HG03469 (cell line): Measurements from ENCODE around the gene TFB1M.
"Not testable (repeated sequence)": the region's sequence is repeated elsewhere in the genome, so short reads cannot be mapped to it uniquely, and the experiment has no call there.

Experiments
- ATAC-seq: cut with Tn5 transposase; IDR thresholded peaks from one replicate; pipeline ENCODE4 v1.9.1; 2021; ENCODE audit warnings: mild to moderate bottlenecking, moderate library complexity, moderate number of reproducible peaks; ENCODE audit not compliant: unreplicated experiment

The TFB1M gene

DNA sequence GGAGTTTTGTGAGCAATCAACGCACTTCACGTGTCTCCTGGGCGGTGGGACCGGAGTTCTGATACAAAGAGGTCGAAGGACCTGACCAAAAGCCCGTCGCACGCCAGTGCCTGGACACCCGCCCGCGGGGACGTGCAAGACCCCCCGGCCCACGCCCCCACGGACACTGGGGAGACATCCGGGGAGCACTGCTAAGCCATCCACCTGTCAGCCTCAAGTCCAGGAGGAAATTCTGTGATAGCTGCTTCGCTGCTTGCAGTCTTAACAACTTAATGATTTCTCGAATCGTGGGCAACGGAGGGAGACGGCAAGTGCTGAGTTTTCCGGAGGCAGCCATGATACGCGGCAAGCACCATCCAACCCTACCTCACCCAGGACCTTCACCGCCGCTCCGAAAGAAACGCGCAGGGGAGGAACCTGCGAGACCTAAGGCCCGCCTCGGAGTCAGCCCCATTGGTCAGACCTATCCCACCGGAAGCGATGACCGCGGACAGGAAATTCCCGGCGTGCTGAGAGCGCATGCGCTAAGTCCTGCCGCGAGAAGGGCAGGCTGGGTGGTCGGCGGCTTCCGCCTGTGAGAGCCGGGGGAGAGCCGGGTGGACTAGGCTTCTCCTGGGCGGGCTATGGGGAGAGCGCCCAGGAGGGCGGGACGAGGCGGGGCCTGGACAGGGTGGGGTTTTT lies at the start of gene TFB1M:
Gene TFB1M (minus strand): TSS at position 393 of the 681 bp plus-strand sequence. CDS start 56 bp downstream, at position 337.
- peak; percentile 89 for ATAC-seq

DNA sequence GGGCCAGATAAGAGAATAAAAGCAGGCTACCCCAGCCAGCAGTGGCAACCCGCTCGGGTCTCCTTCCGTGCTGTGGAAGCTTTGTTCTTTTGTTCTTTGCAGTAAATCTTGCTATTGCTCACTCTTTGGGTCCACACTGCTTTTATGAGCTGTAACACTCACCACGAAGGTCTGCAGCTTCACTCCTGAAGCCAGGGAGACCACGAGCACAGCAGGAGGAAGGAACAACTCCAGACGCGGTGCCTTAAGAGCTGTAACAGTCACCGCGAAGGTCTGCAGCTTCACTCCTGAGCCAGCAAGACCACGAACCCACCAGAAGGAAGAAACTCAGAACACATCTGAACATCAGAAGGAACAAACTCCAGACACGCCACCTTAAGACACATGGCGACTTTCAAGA lies 49.7 kb upstream of the TFB1M start:
- ATAC-seq, result not testable (repeated sequence)

- not testable (repeated sequence) for ATAC-seq
These were observed 48.8 kb upstream of the TFB1M start for GRCh38 chr6:155362968-155363632.

- ATAC-seq, result no peak
These were observed 39.9 kb upstream of the TFB1M start for GRCh38 chr6:155354167-155354566.

- no peak for ATAC-seq
These were observed 38.5 kb upstream of the TFB1M start for GRCh38 chr6:155352811-155353210.

- no peak for ATAC-seq
These were observed 37.8 kb upstream of the TFB1M start for GRCh38 chr6:155352130-155352420.

- peak; percentile 93 for ATAC-seq
These were observed 37.2 kb upstream of the TFB1M start for GRCh38 chr6:155351273-155352129.

GRCh38 chr6:155349956-155350355 lies 35.7 kb upstream of the TFB1M start:
- ATAC-seq, result no peak

- ATAC-seq, result no peak
These were observed 34.8 kb upstream of the TFB1M start for GRCh38 chr6:155349129-155349528.

- no peak for ATAC-seq
These were observed 33.5 kb upstream of the TFB1M start for GRCh38 chr6:155347800-155348199.

GRCh38 chr6:155346957-155347356 lies 32.7 kb upstream of the TFB1M start:
- no peak for ATAC-seq

GRCh38 chr6:155344341-155345006 lies 30.2 kb upstream of the TFB1M start:
- ATAC-seq, result no peak

DNA sequence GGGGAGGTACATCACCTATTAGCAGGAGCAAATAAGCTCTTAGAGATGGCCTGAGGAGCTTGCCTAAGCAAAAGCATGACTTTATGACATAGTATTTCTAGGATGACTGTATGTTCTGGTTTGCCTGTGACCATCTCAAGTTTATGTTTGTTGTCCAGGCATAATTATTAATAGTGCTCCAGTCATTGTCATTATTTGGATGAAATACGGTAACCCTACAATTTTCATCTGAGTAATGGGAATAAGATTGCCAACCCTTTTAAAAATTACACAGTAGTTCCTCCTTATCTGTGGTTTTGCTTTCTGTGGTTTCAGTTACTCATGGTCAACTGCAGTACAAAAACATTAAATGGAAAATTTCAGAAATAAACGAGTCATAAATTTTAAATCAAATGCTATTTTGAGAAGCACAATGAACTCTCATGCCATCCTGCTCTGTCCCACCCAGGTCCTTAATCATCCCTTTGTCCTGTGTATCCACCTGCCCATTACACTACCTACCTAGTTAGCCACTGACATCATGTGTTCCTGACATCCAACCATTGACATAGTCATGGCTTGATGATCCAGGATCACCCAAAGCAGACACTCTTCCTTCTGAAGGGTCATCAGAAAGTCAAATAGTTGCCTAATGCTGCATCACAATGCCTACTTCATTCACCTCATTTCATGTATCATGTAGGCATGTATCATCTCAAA lies 27.0 kb upstream of the TFB1M start:
- ATAC-seq, result no peak

DNA sequence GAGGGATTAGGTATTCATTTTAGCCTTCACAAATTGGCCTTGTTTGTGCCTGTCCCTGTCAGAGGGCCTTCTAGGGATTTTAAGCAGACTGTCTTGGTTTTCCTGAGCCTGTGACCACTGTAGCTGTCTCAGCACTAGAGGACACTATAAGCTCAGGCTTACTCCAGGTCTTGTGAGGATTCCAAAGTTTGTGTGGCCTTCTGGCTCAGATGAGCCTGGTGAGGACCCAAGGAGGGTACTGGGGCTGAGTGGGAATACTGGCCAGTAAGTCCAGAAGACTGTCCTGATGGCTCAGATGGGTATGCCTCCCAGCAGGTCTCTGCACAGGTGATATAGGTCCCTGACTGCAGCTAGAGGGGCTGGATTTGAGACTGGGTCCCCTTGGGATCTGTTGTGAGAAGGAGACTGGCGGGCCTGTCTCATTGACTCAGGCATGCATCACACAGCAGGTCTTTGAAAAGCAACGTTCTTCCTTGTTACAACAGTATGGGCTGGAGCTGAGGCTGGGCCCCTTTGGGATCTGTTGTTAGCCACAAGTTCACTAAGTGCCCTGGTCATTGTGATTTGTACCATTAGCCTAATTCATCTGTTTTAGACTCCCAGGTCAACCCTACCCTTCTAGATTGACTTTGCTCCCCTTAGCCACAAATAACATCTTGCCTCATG lies 26.3 kb upstream of the TFB1M start:
- ATAC-seq, result no peak

DNA sequence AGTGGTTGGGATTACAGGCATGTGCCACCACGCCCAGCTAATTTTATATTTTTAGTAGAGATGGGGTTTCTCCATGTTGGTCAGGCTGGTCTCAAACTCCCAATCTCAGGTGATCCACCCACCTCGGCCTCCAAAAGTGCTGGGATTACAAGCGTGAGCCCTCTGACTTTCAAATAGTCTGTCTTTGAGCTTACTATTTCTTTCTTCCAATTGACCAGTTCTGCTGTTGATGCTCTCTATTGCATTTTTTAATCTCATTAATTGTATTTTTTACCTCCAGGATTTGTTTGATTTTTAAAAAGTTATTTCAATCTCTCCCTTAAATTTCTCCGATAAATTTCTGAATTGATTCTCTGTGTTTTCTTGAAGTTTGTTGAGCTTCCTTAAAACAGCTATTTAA lies 25.6 kb upstream of the TFB1M start:
- not testable (repeated sequence) for ATAC-seq

- ATAC-seq, result not testable (repeated sequence)
These were observed 24.0 kb upstream of the TFB1M start for GRCh38 chr6:155338237-155338636.

DNA sequence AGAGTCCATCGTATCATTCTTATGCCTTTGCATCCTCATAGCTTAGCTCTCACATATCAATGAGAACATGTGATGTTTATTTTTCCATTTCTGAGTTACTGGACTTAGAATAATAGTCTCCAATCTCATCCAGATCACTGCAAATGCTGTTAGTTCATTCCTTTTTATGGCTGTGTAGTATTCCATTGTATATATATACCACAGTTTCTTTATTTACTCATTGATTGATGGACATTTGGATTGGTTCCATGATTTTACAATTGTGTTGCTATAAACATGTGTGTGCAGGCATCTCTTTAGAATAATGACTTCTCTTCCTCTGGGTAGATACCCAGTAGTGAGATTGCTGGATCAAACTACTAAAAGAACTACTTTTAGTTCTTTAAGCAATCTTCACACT lies 21.0 kb upstream of the TFB1M start:
- ATAC-seq, result no peak

GRCh38 chr6:155334073-155334472 lies 19.8 kb upstream of the TFB1M start:
- not testable (repeated sequence) for ATAC-seq

DNA sequence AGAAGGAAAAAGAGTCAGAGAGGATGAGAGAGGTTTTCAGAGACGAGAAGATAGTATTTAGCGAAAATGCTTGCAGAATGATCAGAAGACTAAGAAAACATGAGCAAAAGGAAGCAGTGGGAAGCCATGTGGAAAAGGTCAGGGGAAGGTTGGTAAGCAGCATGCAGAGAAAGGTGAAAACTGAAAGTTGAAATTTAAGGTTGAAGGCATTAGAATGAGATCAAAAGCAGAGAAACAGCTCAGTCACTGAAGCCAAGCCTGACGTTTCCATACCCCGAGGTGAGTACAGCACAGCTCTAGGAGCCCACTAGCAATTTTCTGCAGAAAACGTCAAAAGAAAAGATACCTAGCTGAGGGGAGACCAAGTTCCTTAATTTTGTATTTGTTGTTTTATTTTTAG lies 19.1 kb upstream of the TFB1M start:
- ATAC-seq, result peak; percentile 76

DNA sequence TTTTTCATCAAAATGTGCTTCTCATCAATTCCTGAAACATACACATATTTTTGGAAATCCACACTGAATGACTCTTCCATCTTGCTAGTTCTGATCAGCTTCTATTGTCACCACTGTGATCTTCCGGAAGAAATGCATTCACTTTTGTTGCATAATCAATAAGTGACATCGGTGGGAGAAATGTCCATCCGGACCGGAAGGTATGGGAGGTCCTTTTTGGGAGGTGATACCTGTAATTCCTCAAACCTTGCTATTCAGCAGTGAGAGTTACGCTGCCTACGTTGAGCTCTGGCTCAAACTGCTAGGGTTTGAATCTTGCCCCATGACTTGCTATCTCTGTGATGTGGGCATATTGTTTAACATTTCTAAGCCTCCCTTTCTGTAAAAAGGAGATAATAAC lies 16.6 kb upstream of the TFB1M start:
- ATAC-seq, result no peak
